NK-92 (cell line): ENCODE data around the gene KCNMA1.

ENCODE experiments used
- DNase-seq: peaks from one replicate; lab custom pipeline; 2025; ENCODE audit not compliant: unreplicated experiment; lab: John Stamatoyannopoulos, UW

Gene KCNMA1

GRCh38 chr10:76939933-76940468 lies 697.6 kb downstream of the KCNMA1 start:
- DNase-seq = no peak

- no peak for DNase-seq
Observed at GRCh38 chr10:76937181-76937600, 700.4 kb downstream of the KCNMA1 start.

GRCh38 chr10:76935941-76936613 lies 701.5 kb downstream of the KCNMA1 start:
- DNase-seq = no peak

GRCh38 chr10:76928565-76928964 lies 709.0 kb downstream of the KCNMA1 start:
- no peak for DNase-seq

- no peak for DNase-seq
Observed at GRCh38 chr10:76925636-76926405, 711.8 kb downstream of the KCNMA1 start.

GRCh38 chr10:76922666-76923065 lies 714.9 kb downstream of the KCNMA1 start:
- no peak for DNase-seq

- no peak for DNase-seq
Observed at GRCh38 chr10:76921383-76922010, 716.1 kb downstream of the KCNMA1 start.

- DNase-seq = no peak
Observed at GRCh38 chr10:76920581-76920980, 717.0 kb downstream of the KCNMA1 start.

- no peak for DNase-seq
Observed at GRCh38 chr10:76918106-76918505, 719.5 kb downstream of the KCNMA1 start.

GRCh38 chr10:76917071-76917470 lies 720.5 kb downstream of the KCNMA1 start:
- no peak for DNase-seq

GRCh38 chr10:76916536-76916935 lies 721.1 kb downstream of the KCNMA1 start:
- no peak for DNase-seq

- DNase-seq = no peak
Observed at GRCh38 chr10:76915316-76915715, 722.3 kb downstream of the KCNMA1 start.

- no peak for DNase-seq
Observed at GRCh38 chr10:76911184-76911583, 726.4 kb downstream of the KCNMA1 start.

- DNase-seq = no peak
Observed at GRCh38 chr10:76910184-76910962, 727.2 kb downstream of the KCNMA1 start.

- DNase-seq = no peak
Observed at GRCh38 chr10:76906256-76906655, 731.4 kb downstream of the KCNMA1 start.

GRCh38 chr10:76905251-76905650 lies 732.4 kb downstream of the KCNMA1 start:
- no peak for DNase-seq

GRCh38 chr10:76903387-76903945 lies 734.1 kb downstream of the KCNMA1 start:
- DNase-seq = no peak

GRCh38 chr10:76902949-76903348 lies 734.7 kb downstream of the KCNMA1 start:
- DNase-seq = no peak

GRCh38 chr10:76901701-76902100 lies 735.9 kb downstream of the KCNMA1 start:
- no peak for DNase-seq

GRCh38 chr10:76899490-76899889 lies 738.1 kb downstream of the KCNMA1 start:
- DNase-seq = no peak
